Measurements from ENCODE around the gene WDR12. TPM values are rescaled to one million over a fixed set of nuclear protein-coding genes. Genes with fewer than 3 reads are reported as not detected.
"Not testable (repeated sequence)": the region's sequence is repeated elsewhere in the genome, so short reads cannot be mapped to it uniquely, and the experiment has no call there.

Gene WDR12
- total RNA-seq (2014; rRNA removed; shearing (Covaris generic)), result 167 and 206 TPM in 2 replicates
- 83.9 and 105 TPM in 2 replicates for polyA plus RNA-seq (2015; cell fraction: cytosol; rRNA removed)
- polyA plus RNA-seq (2015; cell fraction: nucleus; rRNA removed), result 107 and 127 TPM in 2 replicates

DNA sequence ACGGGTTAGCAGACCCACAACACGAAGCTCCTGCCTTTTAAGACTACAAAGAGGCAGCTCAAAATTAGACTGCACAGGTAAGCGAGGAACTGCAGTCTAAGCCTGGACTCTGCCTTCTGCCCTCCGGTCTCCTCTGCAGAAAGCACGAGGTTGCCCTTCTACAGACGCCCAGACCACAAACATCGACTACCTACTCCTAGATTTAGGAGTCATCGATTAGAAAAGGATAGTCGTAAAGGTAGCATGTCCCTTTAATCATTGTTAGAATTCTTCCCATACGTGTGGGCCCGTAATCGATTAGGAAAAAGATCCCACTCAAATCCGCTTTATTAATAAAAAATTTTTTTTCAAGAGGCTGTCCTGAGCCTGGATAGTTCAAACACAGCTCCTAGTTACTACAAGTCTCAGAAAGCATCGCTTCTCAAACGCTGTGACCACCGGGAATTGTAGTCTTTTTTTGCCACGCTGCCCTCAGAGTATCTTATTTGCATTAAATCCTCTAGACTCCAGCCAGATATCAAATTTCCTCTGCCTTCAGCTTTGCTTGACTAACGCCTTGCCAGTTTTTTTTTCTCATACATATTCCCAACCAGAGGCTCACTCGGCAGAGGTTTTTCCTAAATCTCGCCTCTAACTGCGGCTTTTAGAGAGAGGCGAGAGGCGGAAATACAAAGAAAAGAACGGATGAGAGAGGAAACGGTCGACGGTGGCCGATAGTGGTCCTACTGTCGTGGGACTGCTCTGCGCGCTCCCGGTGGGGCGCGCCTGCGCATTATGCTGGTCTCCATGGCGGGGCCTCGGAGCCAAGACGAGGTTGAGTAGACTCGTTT lies at the start of gene WDR12, which contains the start of gene CARF:
WDR12 (minus strand) TSS at position 162 of the 830 bp plus-strand sequence. CDS start 197 bp downstream, outside the sequence.
CARF (plus strand) TSS at position 764 of the 830 bp plus-strand sequence. CDS start 29,628 bp downstream, outside the sequence.
- in situ Hi-C loops (cut with HindIII; ENCODE audit: low pct_unique_long_range_greater_than_20kb, low sequenced_read_pairs), result no loop called here
- peak; percentile 93 for DNase-seq (ENCODE audit: low read depth, low spot score)

DNA sequence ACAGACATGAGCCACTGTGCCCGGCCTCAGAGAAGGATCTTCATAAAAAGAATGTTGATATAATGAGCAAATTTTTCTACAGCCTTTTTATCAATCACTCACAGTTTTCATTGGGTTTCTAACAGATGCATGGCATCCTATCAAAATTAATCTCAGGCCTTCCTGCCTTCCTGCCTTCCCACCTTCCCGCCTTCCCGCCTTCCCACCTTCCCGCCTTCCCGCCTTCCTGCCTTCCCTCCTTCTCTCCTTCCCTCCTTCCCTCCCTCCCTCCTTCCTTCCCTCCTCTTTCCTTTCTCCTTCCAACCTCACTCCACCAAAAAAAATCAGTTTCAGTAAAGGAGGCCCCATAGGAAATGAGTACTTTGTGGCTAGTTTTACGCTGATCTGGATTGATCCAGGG lies 49.1 kb upstream of the WDR12 start:
- DNase-seq (ENCODE audit: low read depth, low spot score), result no peak
- in situ Hi-C loops (cut with HindIII; ENCODE audit: low pct_unique_long_range_greater_than_20kb, low sequenced_read_pairs), result no loop called here

- DNase-seq (ENCODE audit: low read depth, low spot score), result peak; percentile 39
- in situ Hi-C loops (cut with HindIII; ENCODE audit: low pct_unique_long_range_greater_than_20kb, low sequenced_read_pairs), result no loop called here
These were observed 39.1 kb upstream of the WDR12 start for GRCh38 chr2:202950592-202950991.

GRCh38 chr2:202949333-202949732 lies 37.9 kb upstream of the WDR12 start:
- in situ Hi-C loops (cut with HindIII; ENCODE audit: low pct_unique_long_range_greater_than_20kb, low sequenced_read_pairs); DNase-seq (ENCODE audit: low read depth, low spot score): not testable (repeated sequence)

- DNase-seq (ENCODE audit: low read depth, low spot score), result no peak
- in situ Hi-C loops (cut with HindIII; ENCODE audit: low pct_unique_long_range_greater_than_20kb, low sequenced_read_pairs), result no loop called here
These were observed 34.0 kb upstream of the WDR12 start for GRCh38 chr2:202945497-202945896.

- no peak for DNase-seq (ENCODE audit: low read depth, low spot score)
- in situ Hi-C loops (cut with HindIII; ENCODE audit: low pct_unique_long_range_greater_than_20kb, low sequenced_read_pairs), result no loop called here
These were observed 33.3 kb upstream of the WDR12 start for GRCh38 chr2:202944816-202945215.

GRCh38 chr2:202944408-202944807 lies 32.9 kb upstream of the WDR12 start:
- no peak for DNase-seq (ENCODE audit: low read depth, low spot score)
- in situ Hi-C loops (cut with HindIII; ENCODE audit: low pct_unique_long_range_greater_than_20kb, low sequenced_read_pairs), result no loop called here

DNA sequence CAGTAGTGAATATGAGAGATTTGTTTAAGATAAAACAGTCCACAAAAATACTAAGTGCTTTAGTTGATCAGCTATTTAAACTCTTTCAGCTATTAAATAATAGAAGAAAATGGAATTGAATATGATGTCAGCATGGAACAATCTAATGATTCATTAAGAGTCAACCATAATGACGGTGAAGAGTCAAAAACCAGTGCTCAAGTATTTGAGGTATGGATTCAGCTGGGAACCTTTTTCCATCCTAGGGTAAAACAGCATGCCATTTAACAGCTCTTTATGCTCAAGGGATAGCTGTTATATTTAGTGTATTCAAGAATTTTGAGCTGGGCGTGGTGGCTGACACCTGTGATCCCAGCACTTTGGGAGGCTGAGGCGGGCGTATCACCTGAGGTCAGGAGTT lies 30.3 kb upstream of the WDR12 start:
- in situ Hi-C loops (cut with HindIII; ENCODE audit: low pct_unique_long_range_greater_than_20kb, low sequenced_read_pairs), result no loop called here
- no peak for DNase-seq (ENCODE audit: low read depth, low spot score)

GRCh38 chr2:202938960-202939359 lies 27.5 kb upstream of the WDR12 start:
- DNase-seq (ENCODE audit: low read depth, low spot score), result no peak
- in situ Hi-C loops (cut with HindIII; ENCODE audit: low pct_unique_long_range_greater_than_20kb, low sequenced_read_pairs), result no loop called here

DNA sequence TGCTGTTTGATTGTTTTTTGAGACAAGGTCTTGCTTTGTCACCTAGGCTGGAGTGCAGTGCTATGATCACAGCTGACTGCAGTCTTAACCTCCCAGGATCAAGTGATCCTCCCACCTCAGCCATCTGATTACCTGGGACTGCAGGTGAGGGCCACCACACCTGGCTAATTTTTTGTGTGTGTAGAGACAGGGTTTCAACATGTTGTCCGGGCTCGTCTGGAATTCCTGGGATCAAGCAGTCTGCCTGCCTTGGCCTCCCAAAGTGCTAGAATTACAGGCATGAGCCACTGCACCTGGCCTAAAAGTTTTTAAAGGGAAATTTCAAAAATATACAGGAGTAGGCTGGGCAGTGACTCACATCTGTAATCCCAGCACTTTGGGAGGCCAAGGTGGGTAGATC lies 23.0 kb upstream of the WDR12 start:
- no peak for DNase-seq (ENCODE audit: low read depth, low spot score)
- in situ Hi-C loops (cut with HindIII; ENCODE audit: low pct_unique_long_range_greater_than_20kb, low sequenced_read_pairs), result no loop called here

GRCh38 chr2:202933958-202934357 lies 22.5 kb upstream of the WDR12 start:
- in situ Hi-C loops (cut with HindIII; ENCODE audit: low pct_unique_long_range_greater_than_20kb, low sequenced_read_pairs), result no loop called here

GRCh38 chr2:202933139-202933510 lies 21.7 kb upstream of the WDR12 start:
- in situ Hi-C loops (cut with HindIII; ENCODE audit: low pct_unique_long_range_greater_than_20kb, low sequenced_read_pairs), result no loop called here
- no peak for DNase-seq (ENCODE audit: low read depth, low spot score)

More at GRCh38 chr2:202933958-202934357, 22.5 kb upstream of the WDR12 start:
- DNase-seq (ENCODE audit: low read depth, low spot score), result no peak

GRCh38 chr2:202932425-202933138 lies 21.1 kb upstream of the WDR12 start:
- in situ Hi-C loops (cut with HindIII; ENCODE audit: low pct_unique_long_range_greater_than_20kb, low sequenced_read_pairs), result no loop called here

DNA sequence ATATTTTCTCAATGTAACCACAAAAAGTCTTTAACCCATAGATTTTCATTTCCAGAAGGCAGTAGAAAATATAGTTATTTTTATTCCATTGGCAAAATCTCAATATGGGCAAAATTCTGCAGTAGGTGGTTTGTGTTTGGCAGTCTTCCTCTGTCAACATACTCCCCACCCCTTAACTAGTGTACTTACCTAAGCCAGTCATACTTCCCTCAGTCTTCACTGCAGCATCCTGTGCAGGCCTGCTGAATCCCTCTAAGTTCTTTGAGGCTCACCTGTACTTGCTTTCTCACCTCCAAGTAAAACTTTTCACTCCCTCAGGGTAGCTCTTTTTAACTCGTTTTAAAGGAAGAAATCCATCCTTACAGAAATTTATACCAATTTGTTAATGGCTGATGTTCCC lies 7.4 kb upstream of the WDR12 start:
- no peak for DNase-seq (ENCODE audit: low read depth, low spot score)
- in situ Hi-C loops (cut with HindIII; ENCODE audit: low pct_unique_long_range_greater_than_20kb, low sequenced_read_pairs), result no loop called here

More at GRCh38 chr2:202932425-202933138, 21.1 kb upstream of the WDR12 start:
- DNase-seq (ENCODE audit: low read depth, low spot score), result no peak

GRCh38 chr2:202912342-202913201 lies 1.1 kb upstream of the WDR12 start:
- in situ Hi-C loops (cut with HindIII; ENCODE audit: low pct_unique_long_range_greater_than_20kb, low sequenced_read_pairs); DNase-seq (ENCODE audit: low read depth, low spot score): not testable (repeated sequence)

DNA sequence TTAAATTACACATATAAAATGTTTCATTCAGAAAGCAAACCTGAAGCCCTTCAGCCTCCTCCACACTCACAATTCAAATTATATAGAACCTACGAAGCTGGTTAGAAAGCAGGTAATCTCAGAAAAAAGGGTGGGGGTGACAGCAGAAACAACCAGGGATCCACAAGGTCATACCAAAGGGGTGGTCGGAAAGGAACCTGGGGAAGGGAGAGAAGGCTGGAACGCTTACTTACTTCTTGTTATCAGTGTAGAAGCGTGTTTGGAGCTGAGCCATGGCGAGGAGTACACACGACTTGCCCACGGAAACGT lies 316 bp downstream of the WDR12 start:
- in situ Hi-C loops (cut with HindIII; ENCODE audit: low pct_unique_long_range_greater_than_20kb, low sequenced_read_pairs), result no loop called here
- DNase-seq (ENCODE audit: low read depth, low spot score), result no peak

- DNase-seq (ENCODE audit: low read depth, low spot score), result no peak
- in situ Hi-C loops (cut with HindIII; ENCODE audit: low pct_unique_long_range_greater_than_20kb, low sequenced_read_pairs), result no loop called here
These were observed 775 bp downstream of the WDR12 start for GRCh38 chr2:202910698-202911097.

- DNase-seq (ENCODE audit: low read depth, low spot score); in situ Hi-C loops (cut with HindIII; ENCODE audit: low pct_unique_long_range_greater_than_20kb, low sequenced_read_pairs): not testable (repeated sequence)
These were observed 1.2 kb downstream of the WDR12 start for GRCh38 chr2:202910250-202910649.

Data from SK-MEL-5 (cell line).